ENCODE data around the gene PCBP4. TPM values are rescaled to one million over a fixed set of nuclear protein-coding genes. Genes with fewer than 3 reads are reported as not detected.
"Not testable (repeated sequence)": the region's sequence is repeated elsewhere in the genome, so short reads cannot be mapped to it uniquely, and the experiment has no call there.

The PCBP4 gene
- total RNA-seq, 2 donors from 2014 or later: 16.6 to 24.7 TPM

GRCh38 chr3:51995346-51996163 is 28.3 kb upstream of the PCBP4 start, which contains the start of gene RPL29:
RPL29 (minus strand) TSS chr3:51995895; CDS start chr3:51995461, 434 bp downstream.
- peak in 5 of 7 experiments; percentile 16 to 53 (median 40) for TF ChIP-seq CTCF (IDR thresholded peaks at IDR 0.05)
- peak; percentile 11 to 79 (median 75) for TF ChIP-seq POLR2A (IDR thresholded peaks at IDR 0.05)
- intact Hi-C loops (cut with DNase I): loop anchor here (10.0 kb wide), 1 partner anchor 51 kb away; the partner anchor contains the start of genes PARP3 and RRP9
- WGBS, 2 donors: 0% methylated on average over 35 to 40 of the region's 40 CpGs
- H3K4me1 ChIP-seq: peaks cover 35% of the 10 kb centered on the region
- peak within 1 kb of the TSS; percentile 44 to 98 for H3K4me3 ChIP-seq
- peak within 1 kb of the TSS; percentile 81 to 93 (median 88) for H3K27ac ChIP-seq
- peaks cover 0 to 14% of the 10 kb centered on the region in 2 donors for H3K36me3 ChIP-seq (replicated peaks in 1 of 2; ENCODE audit: insufficient read depth in 1 of 2, low read depth in 2 of 2)
- H3K9me3 ChIP-seq: no peaks in the 10 kb centered on the region
- ATAC-seq: peak; percentile 98
- DNase-seq: peak; percentile 93 to 95 (median 94)
- H3K27me3 ChIP-seq: no peaks in the 10 kb centered on the region

GRCh38 chr3:51994530-51994929 is 27.3 kb upstream of the PCBP4 start:
- H3K4me3 ChIP-seq: peak overlapping the region in 1 of 2 donors; percentile 98
- peaks cover 0 to 14% of the 10 kb centered on the region in 2 donors for H3K36me3 ChIP-seq (replicated peaks in 1 of 2; ENCODE audit: insufficient read depth in 1 of 2, low read depth in 2 of 2)
- intact Hi-C loops (cut with DNase I): loop anchor here (10.0 kb wide), 1 partner anchor 50 kb away; the partner anchor contains the start of genes PARP3 and RRP9
- DNase-seq: no peak
- peak overlapping the region in 3 of 4 donors; percentile 84 to 93 (median 92) for H3K27ac ChIP-seq
- H3K9me3 ChIP-seq: no peaks in the 10 kb centered on the region
- no peak for TF ChIP-seq CTCF (IDR thresholded peaks at IDR 0.05)
- TF ChIP-seq POLR2A (IDR thresholded peaks at IDR 0.05): no peak
- 57 to 62% methylated on average over 2 of the region's 2 CpGs for WGBS, 2 donors
- no peaks in the 10 kb centered on the region for H3K27me3 ChIP-seq
- no peak for ATAC-seq
- H3K4me1 ChIP-seq: peaks cover 35% of the 10 kb centered on the region

- not testable (repeated sequence) for ATAC-seq, H3K27ac ChIP-seq, H3K27me3 ChIP-seq, H3K4me3 ChIP-seq, DNase-seq, H3K9me3 ChIP-seq
- peaks cover 35% of the 10 kb centered on the region for H3K4me1 ChIP-seq
- 70% methylated on average over 10 of the region's 13 CpGs; no CpG with 5 or more reads in 1 of the 2 donors for WGBS, 2 donors
- H3K36me3 ChIP-seq (replicated peaks in 1 of 2; ENCODE audit: insufficient read depth in 1 of 2, low read depth in 2 of 2): peaks cover 0 to 14% of the 10 kb centered on the region in 2 donors
- intact Hi-C loops (cut with DNase I): loop anchor here (10.0 kb wide), 1 partner anchor 49 kb away; the partner anchor contains the start of genes PARP3 and RRP9
These were observed 26.4 kb upstream of the PCBP4 start for GRCh38 chr3:51993657-51994056.

- no peak overlapping the region for H3K4me3 ChIP-seq
- peaks cover 31% of the 10 kb centered on the region for H3K4me1 ChIP-seq
- H3K36me3 ChIP-seq (replicated peaks in 1 of 2; ENCODE audit: insufficient read depth in 1 of 2, low read depth in 2 of 2): peaks cover 0 to 14% of the 10 kb centered on the region in 2 donors
- no peaks in the 10 kb centered on the region for H3K27me3 ChIP-seq
- intact Hi-C loops (cut with DNase I): loop anchor here (10.0 kb wide), 1 partner anchor 47 kb away; the partner anchor contains the start of genes PARP3 and RRP9
- ATAC-seq: no peak
- H3K27ac ChIP-seq: no peak overlapping the region
- H3K9me3 ChIP-seq: no peaks in the 10 kb centered on the region
- WGBS, 2 donors: 44 to 71% methylated on average over 2 to 3 of the region's 3 CpGs
- TF ChIP-seq CTCF (IDR thresholded peaks at IDR 0.05) (no peak), POLR2A (IDR thresholded peaks at IDR 0.05) (no peak)
- DNase-seq: no peak
These were observed 24.9 kb upstream of the PCBP4 start for GRCh38 chr3:51992017-51992682.

- 89 to 96% methylated on average over 13 to 27 of the region's 38 CpGs for WGBS, 2 donors
- Histone ChIP-seq H3K36me3 (replicated peaks in 1 of 2; ENCODE audit: insufficient read depth in 1 of 2, low read depth in 2 of 2) (peaks cover 0 to 14% of the 10 kb centered on the region in 2 donors), H3K4me1 (peaks cover 31% of the 10 kb centered on the region)
- not testable (repeated sequence) for H3K9me3 ChIP-seq, H3K27me3 ChIP-seq, ATAC-seq, DNase-seq, H3K27ac ChIP-seq, H3K4me3 ChIP-seq
- intact Hi-C loops (cut with DNase I): loop anchor here (10.0 kb wide), 1 partner anchor 46 kb away; the partner anchor contains the start of genes PARP3 and RRP9
These were observed 23.3 kb upstream of the PCBP4 start for GRCh38 chr3:51990501-51990971.

Measured in body of pancreas (tissue), 4 donors.